Neural cell (in vitro differentiated cells): ENCODE measurements around the gene TLR9.

ENCODE experiments used
- CTCF ChIP-seq: fragments of 450-650 bp; IDR thresholded peaks from 2 replicates; pipeline ENCODE4 v1.5.1; 2014; ENCODE audit warnings: antibody characterized with exemption, mild to moderate bottlenecking, moderate library complexity; ENCODE audit not compliant: poor library complexity, severe bottlenecking
- EZH2 ChIP-seq: fragments of 200-600, 300-800 bp; shearing (Covaris generic), sonication (generic); IDR thresholded peaks from 2 replicates; pipeline ENCODE4 v1.6.1; 2014; ENCODE audit warnings: antibody characterized with exemption, low read length, borderline replicate concordance, mild to moderate bottlenecking; ENCODE audit not compliant: insufficient read depth, poor library complexity, severe bottlenecking
- POLR2AphosphoS5 ChIP-seq: IDR thresholded peaks from 2 replicates; pipeline ENCODE4 v1.6.1; 2012
- RAD21 ChIP-seq: fragments of 450-650 bp; conservative IDR thresholded peaks from 2 replicates; pipeline ENCODE4 v1.6.1; 2014; ENCODE audit warnings: antibody characterized with exemption, mild to moderate bottlenecking, moderate library complexity
- SMC3 ChIP-seq: fragments of 450-650 bp; conservative IDR thresholded peaks from 2 replicates; pipeline ENCODE4 v1.6.1; 2014; ENCODE audit warnings: antibody characterized with exemption, mild to moderate bottlenecking, moderate library complexity; ENCODE audit not compliant: poor library complexity
- TAF1 ChIP-seq: IDR thresholded peaks from 2 replicates; pipeline ENCODE4 v1.6.1; 2012; ENCODE audit warnings: low read depth
- TF ChIP-seq, protein P1 (sequence below): IDR thresholded peaks from 2 replicates; pipeline ENCODE4 v1.6.1; 2012; ENCODE audit warnings: borderline replicate concordance

DNA sequence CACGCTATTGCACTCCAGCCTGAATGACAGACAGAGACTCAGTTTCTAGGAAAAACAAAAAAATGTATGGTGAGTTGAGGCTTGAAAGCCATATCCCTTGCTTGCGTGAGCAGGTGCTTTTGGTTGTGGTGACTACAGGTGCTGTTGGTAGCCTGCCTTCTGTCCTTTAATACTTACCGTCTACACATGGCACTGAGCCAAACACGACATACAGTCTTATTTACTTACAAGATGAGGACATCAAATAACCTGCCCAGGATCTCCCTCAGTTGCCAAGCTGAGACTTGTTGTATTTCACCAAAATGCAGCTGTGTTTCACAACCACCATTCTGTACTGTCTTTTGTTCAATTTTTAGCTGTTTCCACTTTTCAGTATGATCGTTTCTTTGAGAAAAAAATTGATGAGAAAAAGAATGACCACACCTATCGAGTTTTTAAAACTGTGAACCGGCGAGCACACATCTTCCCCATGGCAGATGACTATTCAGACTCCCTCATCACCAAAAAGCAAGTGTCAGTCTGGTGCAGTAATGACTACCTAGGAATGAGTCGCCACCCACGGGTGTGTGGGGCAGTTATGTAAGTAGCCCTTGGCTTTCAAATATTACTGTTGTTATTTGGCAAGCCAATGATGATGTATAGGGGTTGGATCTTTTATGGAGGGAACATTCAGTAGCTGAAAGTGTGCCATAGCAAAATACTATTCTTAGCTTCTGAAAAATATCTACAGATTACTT is 20.9 kb downstream of the TLR9 start:
- TF ChIP-seq, protein P1, sequence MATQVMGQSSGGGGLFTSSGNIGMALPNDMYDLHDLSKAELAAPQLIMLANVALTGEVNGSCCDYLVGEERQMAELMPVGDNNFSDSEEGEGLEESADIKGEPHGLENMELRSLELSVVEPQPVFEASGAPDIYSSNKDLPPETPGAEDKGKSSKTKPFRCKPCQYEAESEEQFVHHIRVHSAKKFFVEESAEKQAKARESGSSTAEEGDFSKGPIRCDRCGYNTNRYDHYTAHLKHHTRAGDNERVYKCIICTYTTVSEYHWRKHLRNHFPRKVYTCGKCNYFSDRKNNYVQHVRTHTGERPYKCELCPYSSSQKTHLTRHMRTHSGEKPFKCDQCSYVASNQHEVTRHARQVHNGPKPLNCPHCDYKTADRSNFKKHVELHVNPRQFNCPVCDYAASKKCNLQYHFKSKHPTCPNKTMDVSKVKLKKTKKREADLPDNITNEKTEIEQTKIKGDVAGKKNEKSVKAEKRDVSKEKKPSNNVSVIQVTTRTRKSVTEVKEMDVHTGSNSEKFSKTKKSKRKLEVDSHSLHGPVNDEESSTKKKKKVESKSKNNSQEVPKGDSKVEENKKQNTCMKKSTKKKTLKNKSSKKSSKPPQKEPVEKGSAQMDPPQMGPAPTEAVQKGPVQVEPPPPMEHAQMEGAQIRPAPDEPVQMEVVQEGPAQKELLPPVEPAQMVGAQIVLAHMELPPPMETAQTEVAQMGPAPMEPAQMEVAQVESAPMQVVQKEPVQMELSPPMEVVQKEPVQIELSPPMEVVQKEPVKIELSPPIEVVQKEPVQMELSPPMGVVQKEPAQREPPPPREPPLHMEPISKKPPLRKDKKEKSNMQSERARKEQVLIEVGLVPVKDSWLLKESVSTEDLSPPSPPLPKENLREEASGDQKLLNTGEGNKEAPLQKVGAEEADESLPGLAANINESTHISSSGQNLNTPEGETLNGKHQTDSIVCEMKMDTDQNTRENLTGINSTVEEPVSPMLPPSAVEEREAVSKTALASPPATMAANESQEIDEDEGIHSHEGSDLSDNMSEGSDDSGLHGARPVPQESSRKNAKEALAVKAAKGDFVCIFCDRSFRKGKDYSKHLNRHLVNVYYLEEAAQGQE: no peak
- no peak for TF ChIP-seq EZH2
- TF ChIP-seq POLR2AphosphoS5: no peak
- no peak for TF ChIP-seq CTCF
- no peak for TF ChIP-seq RAD21
- no peak for TF ChIP-seq SMC3
- TF ChIP-seq TAF1: no peak
